GM19397 (cell line): ENCODE measurements around the gene PTPN5.
"Not testable (repeated sequence)": the region's sequence is repeated elsewhere in the genome, so short reads cannot be mapped to it uniquely, and the experiment has no call there.

Source experiments
- ATAC-seq: cut with Tn5 transposase; IDR thresholded peaks from one replicate; pipeline ENCODE4 v1.9.1; 2021; ENCODE audit warnings: mild to moderate bottlenecking, moderate library complexity; ENCODE audit not compliant: unreplicated experiment

Gene PTPN5

GRCh38 chr11:18791207-18791968, at the start of gene PTPN5:
Gene PTPN5, minus strand, starts transcription at chr11:18791798. Its CDS starts 19,840 bp downstream, at chr11:18771958.
- no peak for ATAC-seq

GRCh38 chr11:18836417-18836816, 44.8 kb upstream of the PTPN5 start:
- no peak for ATAC-seq

- no peak for ATAC-seq
These were observed 43.3 kb upstream of the PTPN5 start for GRCh38 chr11:18834754-18835466.

- ATAC-seq: not testable (repeated sequence)
These were observed 28.6 kb upstream of the PTPN5 start for GRCh38 chr11:18820160-18820559.

- ATAC-seq: no peak
These were observed 12.8 kb upstream of the PTPN5 start for GRCh38 chr11:18804199-18804999.

GRCh38 chr11:18802381-18803257, 11.0 kb upstream of the PTPN5 start:
- ATAC-seq: no peak

- ATAC-seq: no peak
These were observed 7.3 kb upstream of the PTPN5 start for GRCh38 chr11:18798799-18799469.

- no peak for ATAC-seq
These were observed 3.4 kb upstream of the PTPN5 start for GRCh38 chr11:18794956-18795355.

- ATAC-seq: no peak
These were observed 1.2 kb upstream of the PTPN5 start for GRCh38 chr11:18792827-18793226.

GRCh38 chr11:18791969-18792628, 501 bp upstream of the PTPN5 start:
- no peak for ATAC-seq

GRCh38 chr11:18790883-18791206, 753 bp downstream of the PTPN5 start:
- ATAC-seq: no peak

- no peak for ATAC-seq
These were observed 1.7 kb downstream of the PTPN5 start for GRCh38 chr11:18789942-18790341.

GRCh38 chr11:18785411-18785810, 6.2 kb downstream of the PTPN5 start:
- ATAC-seq: no peak

- no peak for ATAC-seq
These were observed 10.7 kb downstream of the PTPN5 start for GRCh38 chr11:18780896-18781295.

- ATAC-seq: no peak
These were observed 11.3 kb downstream of the PTPN5 start for GRCh38 chr11:18780329-18780728.

GRCh38 chr11:18778468-18778867, 13.1 kb downstream of the PTPN5 start:
- no peak for ATAC-seq

- no peak for ATAC-seq
These were observed 15.3 kb downstream of the PTPN5 start for GRCh38 chr11:18776324-18776723.

GRCh38 chr11:18775492-18776292, 15.9 kb downstream of the PTPN5 start:
- ATAC-seq: peak; percentile 69

- no peak for ATAC-seq
These were observed 16.8 kb downstream of the PTPN5 start for GRCh38 chr11:18774801-18775200.
